GM12872 (cell line): ENCODE measurements around the gene UBASH3A.

Source experiments
- TF ChIP-seq, protein P1 (sequence below): IDR thresholded peaks from 3 replicates; pipeline ENCODE4 v1.5.1; 2011; ENCODE audit warnings: low read depth, mild to moderate bottlenecking, low read length, moderate library complexity; ENCODE audit not compliant: insufficient read depth

UBASH3A gene

DNA sequence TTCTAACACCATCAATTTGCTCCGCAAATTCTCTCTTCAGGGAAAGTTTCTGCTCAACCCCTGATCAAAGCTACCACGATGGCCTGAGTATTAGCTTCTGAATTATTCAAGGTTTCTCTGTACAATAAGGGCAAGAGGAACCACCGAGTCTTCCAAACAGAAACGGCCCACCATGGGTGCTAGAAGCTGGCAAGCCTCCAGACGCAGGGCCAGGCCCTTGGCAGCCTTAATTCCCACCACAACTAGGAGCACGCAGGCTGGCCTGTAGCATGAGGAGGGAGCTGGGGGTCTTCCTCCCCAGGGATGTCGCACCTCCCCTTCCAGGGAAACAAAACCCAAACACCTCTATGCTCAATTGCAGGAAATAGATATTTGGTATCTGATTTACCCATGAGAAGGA lies 81.3 kb downstream of the UBASH3A start:
- TF ChIP-seq, protein P1, sequence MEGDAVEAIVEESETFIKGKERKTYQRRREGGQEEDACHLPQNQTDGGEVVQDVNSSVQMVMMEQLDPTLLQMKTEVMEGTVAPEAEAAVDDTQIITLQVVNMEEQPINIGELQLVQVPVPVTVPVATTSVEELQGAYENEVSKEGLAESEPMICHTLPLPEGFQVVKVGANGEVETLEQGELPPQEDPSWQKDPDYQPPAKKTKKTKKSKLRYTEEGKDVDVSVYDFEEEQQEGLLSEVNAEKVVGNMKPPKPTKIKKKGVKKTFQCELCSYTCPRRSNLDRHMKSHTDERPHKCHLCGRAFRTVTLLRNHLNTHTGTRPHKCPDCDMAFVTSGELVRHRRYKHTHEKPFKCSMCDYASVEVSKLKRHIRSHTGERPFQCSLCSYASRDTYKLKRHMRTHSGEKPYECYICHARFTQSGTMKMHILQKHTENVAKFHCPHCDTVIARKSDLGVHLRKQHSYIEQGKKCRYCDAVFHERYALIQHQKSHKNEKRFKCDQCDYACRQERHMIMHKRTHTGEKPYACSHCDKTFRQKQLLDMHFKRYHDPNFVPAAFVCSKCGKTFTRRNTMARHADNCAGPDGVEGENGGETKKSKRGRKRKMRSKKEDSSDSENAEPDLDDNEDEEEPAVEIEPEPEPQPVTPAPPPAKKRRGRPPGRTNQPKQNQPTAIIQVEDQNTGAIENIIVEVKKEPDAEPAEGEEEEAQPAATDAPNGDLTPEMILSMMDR: no peak

DNA sequence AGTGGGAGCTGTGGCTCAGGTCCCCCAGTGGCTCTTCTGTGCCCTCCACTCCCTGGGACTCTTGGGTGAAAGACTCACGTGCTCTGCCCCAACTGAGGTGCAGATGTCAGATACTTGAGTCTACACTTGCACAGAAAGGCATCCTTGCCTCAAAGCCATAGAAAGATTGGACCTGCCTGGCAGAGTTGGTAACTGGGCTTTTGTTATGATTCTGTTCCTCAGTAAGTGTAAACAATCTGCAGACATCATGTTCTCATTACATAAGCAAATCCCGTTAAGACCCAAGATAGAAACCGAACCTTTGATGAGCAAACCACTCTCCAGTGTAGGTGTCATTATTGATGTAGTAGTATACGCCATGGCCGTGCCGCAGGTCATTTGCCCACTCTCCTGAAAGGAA lies 82.4 kb downstream of the UBASH3A start:
- TF ChIP-seq, protein P1: no peak

DNA sequence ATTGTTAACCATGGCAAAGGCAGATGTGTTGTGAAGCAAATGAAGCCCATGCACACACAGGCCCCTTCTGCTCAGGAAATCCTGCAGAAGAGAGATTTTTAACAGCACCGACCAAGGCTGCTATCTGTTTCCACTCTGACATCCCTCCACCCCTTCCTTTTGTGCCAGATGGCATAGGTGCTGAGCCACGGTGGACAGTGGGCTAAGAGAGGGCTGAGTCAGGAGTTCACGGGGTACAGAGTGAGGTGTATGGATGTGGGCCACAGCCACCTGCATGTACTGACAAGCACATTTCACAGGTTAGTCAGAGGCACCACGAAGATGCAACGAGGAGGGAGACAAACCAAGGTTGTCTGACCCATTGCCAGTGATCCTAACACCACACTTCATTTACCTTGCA lies 82.8 kb downstream of the UBASH3A start:
- TF ChIP-seq, protein P1: no peak

DNA sequence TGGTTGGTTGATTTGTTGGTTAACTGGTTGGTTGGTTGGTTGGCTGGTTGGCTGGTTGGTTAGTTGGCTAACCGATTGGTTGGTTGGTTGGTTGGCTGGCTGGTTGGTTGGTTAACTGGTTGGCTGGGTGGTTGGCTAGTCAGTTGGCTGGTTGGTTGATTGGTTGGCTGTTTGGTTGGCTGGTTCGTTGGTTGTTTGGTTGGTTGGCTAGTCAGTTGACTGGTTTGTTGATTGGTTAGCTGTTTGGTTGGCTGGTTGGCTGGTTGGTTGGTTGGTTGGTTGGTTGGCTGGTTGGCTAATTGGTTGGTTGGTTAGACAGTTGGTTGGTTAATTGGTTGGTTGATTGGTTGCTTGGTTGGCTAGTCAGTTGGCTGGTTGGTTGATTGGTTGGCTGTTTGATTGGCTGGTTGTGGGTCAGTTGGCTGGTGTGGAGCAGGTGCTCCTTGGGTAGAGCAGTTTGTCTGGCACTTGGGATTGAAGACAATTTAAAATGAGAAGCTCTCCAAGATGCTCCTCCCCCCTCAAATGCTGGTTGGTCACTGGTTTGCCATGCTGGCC lies 85.4 kb downstream of the UBASH3A start:
- TF ChIP-seq, protein P1: no peak

DNA sequence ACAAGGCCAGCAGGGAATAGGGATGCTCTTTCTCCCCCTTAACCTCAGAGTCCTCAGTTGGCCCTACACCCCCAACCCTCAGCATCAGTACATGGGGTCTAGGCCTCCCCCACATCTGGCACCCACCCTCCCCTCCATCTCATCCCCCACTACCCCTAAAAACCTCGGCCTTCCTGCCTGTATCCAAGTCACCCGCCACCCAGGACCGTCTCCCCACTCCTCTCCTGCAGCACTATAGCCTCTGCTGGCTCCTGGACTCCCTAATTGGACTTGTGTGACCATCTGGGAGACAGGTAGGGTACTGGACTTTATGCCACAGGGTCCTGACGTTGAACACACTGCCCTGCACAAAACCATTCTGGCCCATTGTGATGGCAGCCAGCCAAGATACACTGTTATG lies 86.3 kb downstream of the UBASH3A start:
- TF ChIP-seq, protein P1: no peak

DNA sequence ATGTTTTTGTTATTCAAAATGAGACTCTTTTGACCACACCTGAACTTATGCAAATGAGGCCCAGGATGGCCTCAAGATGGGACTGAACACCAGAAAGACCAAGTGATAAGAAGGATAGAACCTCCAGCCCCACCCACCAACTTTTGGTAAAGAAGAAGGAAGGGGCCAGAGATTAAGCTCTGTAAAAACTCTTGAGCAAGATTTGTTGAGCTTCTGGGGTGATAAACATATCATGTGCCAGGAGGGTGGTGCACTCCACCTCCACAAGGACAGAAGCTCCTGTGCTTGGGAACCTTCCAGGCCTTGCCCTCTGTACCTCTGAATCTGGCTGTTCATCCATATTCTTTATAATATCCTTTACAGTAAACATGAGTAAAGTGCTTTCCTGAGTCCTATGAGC lies 87.0 kb downstream of the UBASH3A start:
- TF ChIP-seq, protein P1: no peak

DNA sequence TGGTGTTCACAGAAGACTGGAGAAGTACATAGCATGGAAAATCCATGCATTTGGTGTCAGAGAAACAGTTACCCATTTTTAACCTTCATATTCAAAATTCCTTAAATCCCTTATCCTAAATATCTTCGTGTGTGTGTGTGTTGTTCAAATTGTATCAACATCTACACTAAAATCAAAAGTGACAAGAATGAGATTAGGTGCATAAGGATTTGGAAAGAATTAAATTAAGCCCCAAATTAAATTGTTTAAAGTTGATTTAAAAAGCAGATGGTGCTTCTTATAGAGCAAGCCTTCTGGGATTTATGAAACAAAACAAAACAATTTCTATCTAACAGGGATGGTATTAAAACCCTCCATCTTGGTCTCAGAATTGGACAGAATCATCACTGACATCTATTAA lies 87.6 kb downstream of the UBASH3A start:
- TF ChIP-seq, protein P1: no peak
